GM21576 (cell line): Measurements from ENCODE around the gene AKAP6.

ENCODE experiments used
- ATAC-seq: cut with Tn5 transposase; IDR thresholded peaks from one replicate; pipeline ENCODE4 v1.9.1; 2021; ENCODE audit warnings: mild to moderate bottlenecking, moderate library complexity; ENCODE audit not compliant: unreplicated experiment

The AKAP6 gene

DNA sequence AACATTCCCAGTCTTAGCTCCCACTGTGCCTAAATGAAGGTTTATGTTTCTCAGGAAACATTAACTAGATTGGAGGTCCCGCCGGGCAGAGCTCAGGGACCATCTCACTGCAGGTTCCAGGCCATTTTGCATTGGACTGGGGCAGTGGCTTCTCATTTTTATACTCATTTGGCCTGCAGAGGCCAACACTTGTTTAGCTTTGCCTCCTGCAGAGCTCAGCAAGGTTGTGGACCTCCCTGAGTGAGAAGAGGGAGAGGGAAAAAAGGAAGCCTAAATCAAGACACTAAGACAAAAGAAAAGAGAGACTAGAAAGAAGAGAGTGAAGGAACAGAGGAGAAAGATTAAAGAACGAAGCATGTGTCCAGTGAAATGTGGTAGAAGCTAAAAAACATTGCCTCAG lies 280.3 kb downstream of the AKAP6 start:
- no peak for ATAC-seq

DNA sequence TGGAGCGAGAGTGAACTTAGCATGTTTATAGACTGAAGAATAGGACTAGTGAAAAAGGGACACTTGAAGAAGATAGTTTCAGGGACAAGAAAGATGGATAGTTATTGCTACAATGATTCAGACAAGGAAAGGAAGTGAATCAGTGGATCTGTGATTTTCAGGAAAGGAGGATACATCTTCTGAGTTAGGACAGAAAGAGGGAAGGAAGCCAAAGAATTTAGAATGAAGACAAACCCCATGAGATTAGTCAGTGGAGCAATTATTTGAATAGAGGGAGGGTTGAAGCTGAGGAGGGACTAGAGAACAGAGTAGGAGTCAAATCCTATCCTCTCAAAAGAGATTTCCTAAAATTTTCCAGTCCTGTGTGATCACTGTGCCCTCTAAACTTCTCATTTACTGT lies 282.7 kb downstream of the AKAP6 start:
- no peak for ATAC-seq

DNA sequence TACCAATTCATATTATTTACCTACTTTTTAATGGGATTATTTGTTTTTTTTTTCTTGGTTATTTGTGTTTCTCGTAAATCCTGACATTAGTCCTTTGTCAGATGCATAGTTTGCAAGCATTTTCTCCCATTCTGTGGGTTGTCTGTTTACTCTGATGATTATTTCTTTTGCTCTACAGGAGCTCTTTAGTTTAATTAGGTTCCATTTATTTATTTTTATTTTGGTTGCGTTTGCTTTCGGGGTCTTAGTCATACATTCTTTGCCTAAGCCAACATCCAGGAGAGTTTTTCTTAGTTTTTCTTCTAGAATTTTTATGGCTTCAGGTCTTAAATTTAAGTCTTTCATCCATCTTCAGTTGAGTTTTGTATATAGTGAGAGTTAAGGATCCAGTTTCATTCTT lies 289.9 kb downstream of the AKAP6 start:
- ATAC-seq, result no peak

DNA sequence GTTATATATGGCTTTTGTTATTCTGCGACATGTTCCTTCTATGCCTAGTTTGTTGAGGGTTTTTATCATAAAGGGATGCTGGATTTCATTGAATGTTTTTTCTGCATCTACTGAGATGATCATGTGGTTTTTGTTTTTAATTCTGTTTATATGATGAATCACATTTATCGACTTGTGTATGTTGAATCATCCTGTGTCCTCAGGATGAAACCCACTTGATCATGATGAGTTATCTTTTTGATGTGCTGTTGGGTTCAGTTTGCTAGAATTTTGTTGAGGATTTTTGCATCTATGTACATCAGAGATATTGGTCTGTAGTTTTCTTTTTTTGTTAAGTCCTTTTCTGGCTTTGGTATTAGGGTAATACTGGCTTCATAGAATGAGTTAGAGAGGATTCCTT lies 291.2 kb downstream of the AKAP6 start:
- no peak for ATAC-seq

DNA sequence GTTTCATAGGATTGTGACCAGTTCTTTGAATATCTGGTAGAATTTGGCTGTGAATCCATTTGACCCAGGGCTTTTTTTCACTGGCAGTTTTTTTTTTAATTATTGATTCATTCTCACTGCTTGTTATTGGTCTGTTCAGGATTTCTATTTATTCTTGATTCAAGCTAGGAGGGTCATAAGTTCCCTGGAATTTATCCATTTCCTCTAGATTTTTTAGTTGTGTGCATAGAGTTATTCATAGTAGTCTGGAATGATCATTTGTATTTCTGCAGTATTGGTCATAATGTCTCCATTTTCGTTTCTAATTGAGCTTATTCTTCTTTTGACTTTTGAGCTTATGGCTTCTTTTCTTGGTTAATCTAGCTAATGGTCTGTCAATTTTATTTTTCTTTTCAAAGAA lies 291.6 kb downstream of the AKAP6 start:
- no peak for ATAC-seq

DNA sequence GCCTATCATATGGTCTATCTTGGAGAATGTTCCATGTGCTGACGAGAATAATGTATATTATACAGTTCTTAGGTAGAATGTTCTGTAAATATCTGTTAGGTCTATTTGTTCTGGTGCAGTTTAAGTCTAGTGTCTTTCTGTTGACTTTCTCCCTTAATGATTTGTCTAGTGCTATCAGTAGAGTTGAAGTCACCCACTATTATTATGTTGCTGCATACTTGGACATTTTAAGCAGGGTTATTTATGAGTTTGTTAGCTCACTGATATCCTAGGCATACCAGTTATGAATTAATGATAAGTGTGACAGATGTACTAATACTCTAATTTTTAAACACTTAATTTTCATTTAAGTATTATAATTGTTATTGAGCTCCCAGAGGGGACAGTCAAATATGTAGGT lies 292.5 kb downstream of the AKAP6 start:
- no peak for ATAC-seq

DNA sequence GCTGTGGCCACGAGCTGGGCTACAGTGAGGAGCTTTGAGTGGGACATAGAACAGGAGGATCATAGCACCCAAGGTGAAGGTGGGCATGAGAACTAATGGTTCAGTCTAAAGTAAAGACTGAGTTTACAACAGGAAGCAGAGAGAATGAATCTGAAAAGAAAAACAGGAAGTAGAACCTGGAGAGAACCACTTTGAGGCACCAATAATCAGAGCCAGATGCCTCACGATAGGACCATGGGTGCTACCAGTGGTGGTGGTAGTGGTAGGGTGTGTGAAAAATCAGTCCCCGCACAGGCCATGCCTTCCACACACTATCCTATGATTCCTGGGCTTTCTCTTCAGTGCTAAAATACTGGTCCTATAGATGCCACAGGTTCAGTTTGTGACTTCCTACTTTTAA lies 293.6 kb downstream of the AKAP6 start:
- no peak for ATAC-seq

DNA sequence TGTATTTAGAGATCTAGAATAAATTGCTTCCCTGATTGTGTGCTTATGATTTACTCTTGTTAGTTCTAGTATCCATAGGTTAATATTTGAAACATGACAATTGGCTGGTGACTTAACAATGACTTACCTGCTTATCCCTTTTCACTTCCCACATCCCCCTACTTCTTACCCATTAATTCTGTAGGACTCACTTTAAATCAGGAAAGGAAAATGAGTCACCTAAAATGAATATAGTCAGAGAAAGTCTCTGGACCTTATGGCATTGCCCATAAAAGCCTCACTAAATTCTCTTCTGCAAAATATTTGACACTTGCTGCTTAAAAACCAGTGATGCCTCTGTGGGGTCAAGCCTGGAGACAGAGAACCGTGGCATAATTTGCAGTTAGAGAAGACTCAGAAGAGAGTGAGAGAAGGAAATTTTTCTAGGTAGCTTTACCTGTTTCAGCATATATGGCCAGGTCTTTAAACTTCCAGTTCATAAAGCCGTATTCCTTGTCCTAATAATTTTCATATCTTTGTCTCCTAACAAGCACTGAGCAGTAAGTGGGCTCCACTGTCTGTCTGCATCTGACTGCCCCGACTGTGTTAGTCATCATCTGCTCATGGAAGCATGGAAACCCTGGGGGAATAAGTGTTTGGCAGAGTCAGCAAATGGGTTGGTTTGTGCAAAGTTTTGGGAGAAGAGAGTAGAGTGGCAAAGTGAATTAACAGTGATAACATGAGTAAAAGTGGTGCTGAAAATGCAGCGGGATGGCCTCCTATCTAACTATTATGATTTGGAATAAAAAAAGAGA lies 294.4 kb downstream of the AKAP6 start:
- ATAC-seq, result no peak

DNA sequence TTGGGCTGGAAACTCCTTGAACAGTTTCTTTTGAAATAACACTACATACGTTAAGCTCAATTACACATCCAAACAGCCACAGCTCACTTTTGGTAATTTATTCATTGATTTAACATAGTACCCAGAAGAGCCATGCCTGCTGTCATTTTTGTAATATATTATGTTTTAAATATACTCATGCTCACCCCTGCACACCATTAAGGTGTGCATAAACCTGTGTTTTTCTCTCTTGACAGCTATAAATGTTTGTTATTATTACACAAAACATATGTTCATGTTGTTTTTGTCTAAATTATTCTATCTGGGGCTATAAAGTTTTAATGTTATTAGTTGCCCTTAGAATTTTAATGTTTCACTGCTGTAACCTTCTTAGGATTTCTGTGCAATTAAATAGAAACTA lies 296.1 kb downstream of the AKAP6 start:
- no peak for ATAC-seq

DNA sequence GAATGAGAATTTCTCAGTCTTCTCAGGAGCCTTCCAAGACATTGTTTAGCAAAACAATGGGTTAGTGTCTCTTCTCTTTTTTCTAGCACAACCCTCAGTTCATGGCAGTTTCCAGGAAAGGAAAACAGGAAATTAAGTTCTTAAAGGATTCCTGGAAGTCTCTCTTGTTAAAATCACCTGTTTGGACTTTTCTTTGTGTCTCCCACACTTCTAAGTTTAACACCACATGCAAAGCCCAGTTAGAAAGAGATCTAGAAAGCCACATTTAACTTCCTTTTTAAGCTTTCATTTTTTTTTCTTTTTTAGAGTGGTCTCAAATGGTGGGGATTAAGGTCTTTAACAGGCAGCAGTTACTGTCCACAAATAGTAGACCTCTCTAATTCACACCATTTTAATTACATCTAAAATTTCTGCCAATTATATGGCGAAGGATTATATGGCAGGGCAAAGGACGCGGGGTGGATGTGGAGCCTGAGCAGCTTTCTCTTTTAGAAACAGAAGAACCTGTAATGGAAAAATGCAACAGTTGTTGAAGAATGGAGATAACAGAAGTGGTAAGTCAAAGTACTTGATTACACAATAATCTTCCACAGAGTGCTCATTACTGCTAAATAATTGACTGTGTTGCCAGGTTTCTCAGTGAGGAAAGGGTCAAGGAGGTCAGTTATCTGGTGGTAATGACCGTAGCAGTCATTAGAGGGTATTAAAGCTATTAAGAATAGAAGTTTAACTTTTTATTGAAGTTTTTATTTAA lies 298.6 kb downstream of the AKAP6 start:
- no peak for ATAC-seq

DNA sequence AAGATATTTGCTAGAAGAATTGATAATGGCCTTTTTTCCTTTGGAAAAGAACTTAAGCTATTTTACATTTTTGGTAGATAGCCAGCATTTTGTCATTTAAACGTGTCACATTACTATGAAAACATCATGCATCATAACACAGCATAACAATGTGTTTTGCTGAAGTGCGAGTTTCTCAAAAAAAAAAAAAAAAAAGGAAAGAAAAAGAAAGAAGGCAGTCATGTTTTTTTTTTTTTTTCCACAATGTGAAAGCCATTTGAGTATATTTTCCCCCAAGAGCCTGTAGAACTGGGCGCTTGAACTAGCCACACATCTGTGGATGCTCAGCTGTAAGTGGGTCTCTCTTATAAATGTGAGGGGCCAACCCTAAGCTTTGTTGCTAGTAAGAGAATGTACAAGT lies 300.1 kb downstream of the AKAP6 start:
- no peak for ATAC-seq

DNA sequence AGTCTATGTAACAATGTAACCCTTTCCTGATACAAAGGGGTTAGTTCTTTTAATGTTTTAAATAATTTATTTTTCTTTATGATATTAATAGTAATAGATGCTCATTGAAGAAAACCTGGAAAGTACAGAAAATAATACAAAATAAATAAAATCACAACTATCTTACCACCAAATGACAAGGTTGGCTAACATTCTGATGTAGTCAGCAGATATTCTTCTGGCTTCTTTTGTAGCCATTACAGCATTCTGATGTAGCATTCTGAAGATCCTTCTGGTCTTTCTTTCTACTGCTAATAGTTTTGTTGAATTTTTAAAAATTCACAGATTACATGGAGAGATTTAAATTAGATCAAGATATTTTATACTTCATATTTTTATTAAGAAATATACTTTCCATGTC lies 301.6 kb downstream of the AKAP6 start:
- no peak for ATAC-seq

DNA sequence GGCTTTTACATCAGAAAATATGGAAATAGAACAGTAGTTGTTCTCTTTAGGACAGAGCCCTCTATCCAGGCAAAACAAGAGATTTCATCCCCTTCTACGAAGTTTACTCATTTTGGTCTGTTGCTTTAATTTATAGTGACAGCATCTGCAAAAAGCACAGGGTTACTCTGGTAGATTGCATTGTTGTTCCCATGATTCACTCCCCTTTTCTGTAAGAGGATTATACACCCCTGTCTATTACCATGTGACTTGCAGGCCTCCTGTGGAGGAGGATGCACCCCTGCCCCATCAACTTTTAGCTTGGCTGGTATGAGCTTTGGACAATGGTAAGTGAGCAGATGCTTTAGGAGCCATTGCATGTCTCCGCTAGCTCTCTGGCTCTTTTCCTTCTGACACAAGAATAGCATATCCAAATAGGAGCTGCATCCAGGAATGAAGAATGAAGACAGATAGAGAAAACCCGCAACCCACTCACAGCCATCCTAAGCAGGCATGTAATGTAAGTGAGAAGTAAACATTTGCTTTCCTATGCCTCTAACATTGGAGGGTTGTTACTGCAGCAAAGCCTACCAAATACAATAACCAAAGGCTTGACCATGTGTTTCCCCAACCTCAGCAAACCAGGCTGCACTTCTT lies 304.2 kb downstream of the AKAP6 start:
- no peak for ATAC-seq

DNA sequence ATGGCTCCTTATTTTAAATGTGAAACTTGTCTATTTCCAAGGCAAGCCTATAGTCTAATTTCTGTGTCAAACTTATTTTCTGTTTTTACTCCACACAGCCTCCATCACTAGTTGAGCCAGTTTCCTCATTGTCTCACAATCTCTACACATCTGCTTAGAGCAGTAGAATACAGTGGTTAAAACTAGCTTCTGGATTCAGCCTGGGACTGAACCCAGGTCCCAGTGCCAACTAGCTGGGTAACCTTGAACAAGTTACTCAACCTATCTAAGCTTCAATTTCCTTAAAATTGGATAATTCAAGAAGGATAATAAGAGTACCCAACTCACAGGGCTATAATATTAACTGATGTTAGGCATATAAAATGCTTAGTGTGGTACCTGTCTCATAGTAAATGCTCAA lies 304.8 kb downstream of the AKAP6 start:
- ATAC-seq, result no peak

DNA sequence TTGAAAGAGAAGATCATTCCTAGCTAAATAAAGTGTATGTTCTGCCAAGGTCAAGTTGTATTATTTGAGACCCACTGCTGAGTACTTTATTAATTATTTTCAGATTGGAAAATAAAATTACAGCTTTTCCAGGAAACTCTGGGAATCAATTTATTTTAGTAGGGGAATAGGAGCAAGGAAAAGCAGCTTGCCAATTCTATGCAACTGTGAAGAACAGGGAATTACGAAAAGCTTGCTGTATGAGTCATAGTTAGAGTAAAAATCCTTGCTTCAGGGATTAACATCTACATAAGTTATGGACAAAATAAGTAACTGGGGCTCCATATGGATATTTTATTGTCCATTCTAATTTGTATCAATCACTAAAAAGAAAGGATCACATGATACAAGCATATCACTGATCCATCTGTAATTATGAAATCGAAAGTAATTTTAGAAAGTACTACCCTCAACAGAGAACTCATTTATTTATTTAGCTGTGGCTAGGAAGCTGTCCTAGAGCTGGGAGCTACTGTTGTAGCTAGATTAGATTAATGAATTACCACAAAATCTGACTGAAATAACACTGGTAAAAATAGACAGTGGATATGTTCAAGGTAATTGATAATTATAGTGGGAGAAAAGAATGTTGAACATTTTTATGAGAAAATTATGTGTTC lies 306.1 kb downstream of the AKAP6 start:
- no peak for ATAC-seq

DNA sequence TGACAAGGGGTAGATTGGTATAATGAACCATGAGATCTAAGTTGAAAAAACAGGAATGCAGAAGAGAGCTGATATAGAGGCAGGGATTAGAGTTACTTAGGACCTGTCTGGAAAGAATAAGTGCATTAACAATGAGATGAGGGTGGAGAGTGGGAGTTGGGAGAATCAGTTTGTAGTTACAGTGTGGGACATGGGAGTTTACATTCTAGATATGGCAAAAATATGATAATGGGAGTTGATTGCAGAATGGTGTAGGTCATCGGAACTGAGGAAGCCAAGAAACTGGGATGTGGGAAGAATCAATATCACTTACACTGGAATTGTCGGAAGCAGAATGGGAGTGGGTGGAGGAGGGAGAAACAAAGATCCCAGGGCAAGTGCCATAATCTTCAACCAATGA lies 308.5 kb downstream of the AKAP6 start:
- no peak for ATAC-seq

DNA sequence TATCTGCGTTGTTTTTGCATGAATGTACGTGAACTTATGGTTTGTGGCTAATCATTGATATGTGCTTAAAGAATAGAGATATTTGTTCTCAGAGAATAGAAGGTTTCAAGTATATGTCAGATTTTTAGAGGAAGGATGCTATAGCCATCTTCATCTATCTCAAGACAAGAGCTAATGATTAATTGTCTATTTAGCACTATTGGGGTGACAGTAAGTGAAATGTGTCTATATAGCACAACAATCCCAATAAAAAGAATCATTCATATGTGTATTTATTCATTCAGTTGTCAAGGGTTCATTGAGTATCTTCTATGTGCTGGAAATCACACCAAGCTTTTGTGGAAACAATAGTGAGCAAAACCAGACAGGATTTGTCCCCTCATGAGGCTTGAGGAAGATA lies 310.1 kb downstream of the AKAP6 start:
- no peak for ATAC-seq

DNA sequence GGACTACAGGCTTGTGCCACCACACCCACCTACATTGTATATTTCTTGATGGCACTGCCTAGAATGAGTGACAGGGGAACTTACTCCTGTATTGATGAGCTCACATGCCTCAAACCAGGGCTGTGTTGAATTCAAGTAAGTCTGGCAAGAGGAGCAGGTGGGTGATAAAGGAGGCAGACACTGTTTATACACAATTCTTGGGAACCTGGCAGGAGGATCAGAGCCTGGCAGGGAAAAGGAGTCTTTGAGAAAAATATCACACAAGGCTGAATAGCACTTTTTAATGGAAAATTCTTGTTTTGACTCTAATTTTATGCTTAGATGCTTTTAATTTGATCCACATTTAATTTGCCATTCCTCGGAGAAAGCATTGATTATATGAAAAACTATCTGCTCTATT lies 316.5 kb downstream of the AKAP6 start:
- no peak for ATAC-seq

DNA sequence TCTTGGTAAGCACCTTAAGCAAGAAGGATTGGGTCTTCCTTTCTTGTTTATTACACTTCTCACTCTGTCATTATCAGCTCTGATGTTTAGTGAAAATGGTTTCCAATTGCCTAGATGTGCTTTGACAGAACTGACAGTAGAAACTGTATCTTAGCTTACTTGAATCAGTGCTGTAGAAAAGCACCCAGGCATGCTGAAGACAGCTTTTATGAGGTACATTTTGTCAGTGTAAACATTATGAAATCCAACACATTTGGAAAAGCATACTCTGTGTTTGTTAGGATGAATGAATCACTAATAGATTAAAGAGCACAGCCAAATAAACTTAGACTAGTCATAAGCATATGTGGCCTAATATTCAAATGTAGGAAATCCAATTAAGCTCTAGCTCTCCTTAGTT lies 319.3 kb downstream of the AKAP6 start:
- no peak for ATAC-seq

DNA sequence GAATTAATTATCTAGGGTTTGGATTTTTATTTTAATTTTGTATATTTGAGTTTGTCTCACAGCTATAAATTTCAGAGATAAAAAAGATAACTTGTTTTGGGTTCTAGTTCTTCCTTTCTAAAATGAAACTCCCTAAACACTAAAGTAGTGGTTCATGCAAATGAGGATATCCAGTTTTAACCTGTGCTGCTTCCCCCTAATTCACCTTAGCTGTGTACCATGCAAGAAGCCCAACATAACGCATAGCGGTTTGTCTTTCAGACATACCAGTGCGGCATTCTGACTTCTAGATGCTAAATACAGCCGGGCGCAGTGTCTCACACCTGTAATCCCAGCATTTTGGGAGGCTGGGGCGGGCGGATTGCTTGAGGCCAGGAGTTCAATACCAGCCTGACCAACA lies 320.9 kb downstream of the AKAP6 start:
- no peak for ATAC-seq

DNA sequence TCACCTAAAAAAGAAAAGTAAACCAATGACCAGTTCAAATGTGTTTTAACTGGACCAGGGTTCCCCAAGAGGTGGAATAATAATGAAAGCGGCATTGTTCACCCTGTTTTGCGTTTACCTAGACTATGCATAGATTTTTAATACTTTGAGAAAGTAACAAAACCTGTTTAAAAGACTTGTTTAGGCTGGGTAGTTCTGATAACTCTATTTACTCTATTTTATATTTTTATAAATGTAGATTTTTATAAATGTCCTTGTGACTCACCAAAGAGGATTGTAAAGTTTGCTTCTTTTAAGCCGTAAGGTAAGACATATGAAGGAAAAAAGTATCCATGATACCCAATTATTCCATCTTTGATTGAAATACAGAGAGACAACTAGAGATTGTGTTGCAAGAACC lies 321.6 kb downstream of the AKAP6 start:
- ATAC-seq, result no peak

DNA sequence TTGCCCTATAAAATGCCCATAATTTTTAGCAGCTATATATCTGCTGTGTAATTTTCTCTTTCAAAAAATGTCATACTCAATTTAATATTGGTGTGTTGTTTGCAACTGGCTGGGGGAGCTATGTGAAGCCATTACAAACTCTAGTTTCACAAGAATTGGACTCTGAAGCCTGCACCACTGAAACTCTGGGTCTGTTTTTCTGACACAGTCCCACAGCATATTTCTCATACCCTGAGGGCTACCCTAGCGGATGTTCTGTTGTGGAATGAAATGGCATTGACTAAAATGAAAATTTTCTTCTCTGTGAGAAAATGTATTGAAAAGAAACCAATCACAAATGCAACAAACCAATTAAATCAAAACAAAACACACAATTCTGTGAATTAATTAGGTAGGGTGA lies 325.0 kb downstream of the AKAP6 start:
- no peak for ATAC-seq
